ENCODE measurements around the gene FCHSD2. TPM values are rescaled to one million over a fixed set of nuclear protein-coding genes. Genes with fewer than 3 reads are reported as not detected.

FCHSD2 gene
- total and polyA plus RNA-seq, 2 of the 8 experiments (the other 6 are each of a cell fraction or from before 2014, with no cell fraction given), result 4.1 to 7.8 TPM

DNA sequence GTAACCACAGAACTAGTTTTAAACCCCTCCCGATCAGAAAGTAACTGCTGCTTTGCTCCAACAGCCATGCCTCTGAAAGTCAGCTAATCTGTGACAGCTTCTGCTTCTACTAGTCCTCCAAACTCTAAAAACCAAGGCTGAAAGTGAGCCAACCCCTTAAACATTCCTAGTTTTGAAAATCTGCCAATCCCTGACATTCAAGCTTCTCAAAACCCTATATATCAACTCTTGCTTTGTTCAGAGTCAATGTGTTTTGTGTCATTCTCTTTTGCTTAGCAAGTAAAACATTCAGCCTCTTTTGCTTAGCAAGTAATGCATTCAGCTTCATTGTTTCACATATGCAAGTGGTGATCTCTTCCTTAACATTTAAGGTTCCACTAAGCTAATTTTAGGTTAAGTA, 271.0 kb downstream of the FCHSD2 start:
- Histone ChIP-seq H3K9ac (replicated peaks in 1 of 4; ENCODE audit: extremely low read depth in 1 of 4, low read depth in 3 of 4, low read length in 3 of 4) (no peak overlapping the region), H3K36me3 (ENCODE audit: control insufficient read depth in 2 of 4, insufficient read depth in 4 of 4, low read length in 3 of 4) (no peaks in the 10 kb centered on the region), H3K14ac (ENCODE audit: insufficient read length) (no peak overlapping the region), H3K4ac (replicated peaks; ENCODE audit: insufficient read length, low read depth, low read length) (no peak overlapping the region), H3K4me3 (ENCODE audit: extremely low read depth in 1 of 4, insufficient read depth in 2 of 4, low read depth in 3 of 4, low read length in 4 of 4) (no peak overlapping the region), H2BK5ac (ENCODE audit: low read depth, low read length) (no peak overlapping the region), H3K9me3 (ENCODE audit: insufficient read depth in 2 of 2, low read depth in 1 of 2, low read length in 1 of 2) (no peaks in the 10 kb centered on the region), H3K18ac (ENCODE audit: extremely low read depth, low read length) (no peak overlapping the region), H3K27me3 (replicated peaks in 1 of 4; ENCODE audit: control insufficient read depth in 3 of 4, extremely low read depth in 1 of 4, insufficient read depth in 3 of 4, low read length in 3 of 4) (no peaks in the 10 kb centered on the region), H3K79me2 (ENCODE audit: control insufficient read depth in 1 of 2, insufficient read depth in 2 of 2, low read length in 2 of 2) (no peaks in the 10 kb centered on the region), H2BK120ac (replicated peaks; ENCODE audit: low read depth, low read length) (no peak overlapping the region), H3K4me2 (ENCODE audit: insufficient read depth in 1 of 2, low read depth in 2 of 2, low read length in 2 of 2) (no peak overlapping the region), H3K56ac (replicated peaks; ENCODE audit: insufficient read length, low read depth, low read length) (no peak overlapping the region), H3K79me1 (ENCODE audit: low read depth, low read length) (no peaks in the 10 kb centered on the region), H2AK5ac (ENCODE audit: low read depth, low read length) (no peak overlapping the region), H2BK20ac (ENCODE audit: low read length) (no peak overlapping the region), H4K91ac (replicated peaks; ENCODE audit: insufficient read length, low read length) (no peak overlapping the region), H3K27ac (ENCODE audit: low read depth, low read length) (no peak overlapping the region), H3K23me2 (ENCODE audit: low read depth, low read length) (no peaks in the 10 kb centered on the region), H2BK12ac (ENCODE audit: low read depth, low read length) (no peak overlapping the region), H3K4me1 (replicated peaks in 1 of 4; ENCODE audit: control insufficient read depth in 3 of 4, insufficient read depth in 4 of 4, low read length in 3 of 4) (no peaks in the 10 kb centered on the region), H2AFZ (ENCODE audit: low read length) (no peak overlapping the region), H4K5ac (ENCODE audit: insufficient read length, low read depth, low read length) (no peak overlapping the region), H3K23ac (ENCODE audit: insufficient read length) (no peak overlapping the region), H2BK15ac (ENCODE audit: low read length) (no peak overlapping the region), H4K20me1 (replicated peaks in 1 of 2; ENCODE audit: control insufficient read depth in 1 of 2, insufficient read depth in 2 of 2, low read length in 2 of 2) (no peaks in the 10 kb centered on the region), H4K8ac (ENCODE audit: extremely low read depth, insufficient read depth, low read length) (no peak overlapping the region)
- DNase-seq (ENCODE audit: low read depth in 1 of 2, low spot score in 2 of 2) (no peak), FAIRE-seq (no peak)
- 83% methylated on average over 1 of the region's 1 CpG; no CpG with 5 or more reads in 1 of the 2 experiments for WGBS, 2 experiments (ENCODE audit: extremely low coverage in 1 of 2, insufficient coverage in 1 of 2, insufficient read length in 1 of 2, insufficient replicate concordance in 2 of 2, low coverage in 1 of 2, low lambda C conversion rate in 2 of 2, missing lambda C conversion rate in 1 of 2)
- POLR2A ChIA-PET (ENCODE audit: partially characterized antibody), result interaction anchor here (0.6 kb wide), 1 partner anchor 184 kb away, joined by 4 read pairs; no protein-coding TSS in a partner anchor
- TF ChIP-seq BACH1 (IDR thresholded peaks at IDR 0.05; ENCODE audit: low read length) (no peak), POU5F1 (IDR thresholded peaks at IDR 0.05; ENCODE audit: low read depth, low read length) (no peak), EGR1 (IDR thresholded peaks at IDR 0.05; ENCODE audit: borderline replicate concordance, low read depth, low read length) (no peak), ASH2L (IDR thresholded peaks at IDR 0.05; ENCODE audit: low read length) (no peak), SRF (IDR thresholded peaks at IDR 0.05; ENCODE audit: low read depth, low read length) (no peak)
- CTCF ChIA-PET (ENCODE audit: partially characterized antibody), result interaction anchor here (0.9 to 2.4 kb wide), 4 partner anchors 11 to 310 kb away, joined by 3 to 6 read pairs (median 4); no protein-coding TSS in a partner anchor
